ENCODE results near the gene ALOXE3. TPM values are rescaled to one million over a fixed set of nuclear protein-coding genes. Genes with fewer than 3 reads are reported as not detected.

The ALOXE3 gene
- total RNA-seq, 1 donor from 2014 or later, result not detected

DNA sequence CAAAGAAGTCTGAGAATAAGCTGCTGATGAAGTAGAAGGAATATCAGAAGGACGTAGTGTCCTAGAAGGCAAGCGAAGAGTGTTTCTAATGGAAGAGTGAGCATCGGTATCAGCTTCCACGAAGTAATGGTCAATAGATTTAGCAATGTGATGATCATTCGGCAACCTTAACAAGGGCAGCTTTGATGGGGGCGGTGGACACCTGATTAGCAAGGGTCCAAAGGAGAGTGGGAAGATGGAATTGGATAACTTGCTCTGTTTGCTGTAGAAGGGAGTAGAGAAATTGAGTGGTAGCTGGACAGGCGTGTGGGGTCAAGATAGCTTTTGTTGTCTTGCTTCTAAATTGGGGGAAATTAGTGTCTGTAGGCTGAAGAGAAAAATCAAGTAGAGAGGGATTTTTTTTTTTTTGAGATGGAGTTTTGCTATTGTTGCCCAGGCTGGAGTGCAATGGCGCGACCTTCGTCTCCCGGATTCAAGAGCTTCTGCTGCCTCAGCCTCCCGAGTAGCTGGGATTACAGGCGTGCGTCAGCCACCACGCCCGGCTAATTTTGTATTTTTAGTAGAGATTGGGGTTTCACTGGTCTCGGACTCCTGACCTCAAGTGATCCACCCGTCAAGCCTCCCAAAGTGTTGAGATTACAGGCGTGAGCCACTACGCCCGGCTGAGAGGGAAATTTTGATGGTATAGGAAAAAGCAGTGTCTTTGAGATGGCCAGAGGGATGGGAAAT is 19.5 kb upstream of the ALOXE3 start:
- peaks cover 2% of the 10 kb centered on the region for H3K9me3 Mint-ChIP-seq (ENCODE audit: unreplicated experiment)
- H3K27ac Mint-ChIP-seq (ENCODE audit: unreplicated experiment), result no peak overlapping the region
- no peak for TF ChIP-seq CTCF (IDR thresholded peaks at IDR 0.05; ENCODE audit: partially characterized antibody, unreplicated experiment)
- H3K4me1 Mint-ChIP-seq (ENCODE audit: low read depth, unreplicated experiment), result peaks cover 2% of the 10 kb centered on the region
- peaks cover 5% of the 10 kb centered on the region for H3K27me3 Mint-ChIP-seq (ENCODE audit: unreplicated experiment)
- no peak for DNase-seq
- H3K4me3 Mint-ChIP-seq (ENCODE audit: unreplicated experiment), result no peak overlapping the region
- H3K36me3 Mint-ChIP-seq (ENCODE audit: unreplicated experiment), result no peaks in the 10 kb centered on the region

DNA sequence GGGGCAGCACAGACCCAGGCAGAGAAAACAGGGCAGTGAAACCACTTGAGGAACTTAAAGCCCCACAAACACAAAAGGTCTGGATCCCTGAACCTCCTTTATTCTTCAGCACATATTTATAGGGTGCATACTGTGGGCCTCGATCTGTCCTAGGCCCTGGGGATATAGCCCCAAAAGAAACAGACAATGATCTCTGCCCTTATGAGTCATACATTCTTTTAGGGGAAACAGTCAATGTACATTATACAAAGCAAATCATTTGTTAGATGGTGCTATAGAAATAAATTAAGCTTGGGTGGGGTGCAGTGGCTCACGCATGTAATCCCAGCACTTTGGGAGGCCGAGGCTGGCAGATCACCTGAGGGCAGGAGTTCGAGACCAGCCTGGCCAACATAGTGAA is 15.6 kb upstream of the ALOXE3 start:
- no peak for TF ChIP-seq CTCF (IDR thresholded peaks at IDR 0.05; ENCODE audit: partially characterized antibody, unreplicated experiment)
- Mint-ChIP-seq H3K27ac (ENCODE audit: unreplicated experiment) (no peak overlapping the region), H3K9me3 (ENCODE audit: unreplicated experiment) (peaks cover 2% of the 10 kb centered on the region), H3K27me3 (ENCODE audit: unreplicated experiment) (peaks cover 9% of the 10 kb centered on the region), H3K4me3 (ENCODE audit: unreplicated experiment) (no peak overlapping the region), H3K4me1 (ENCODE audit: low read depth, unreplicated experiment) (no peaks in the 10 kb centered on the region), H3K36me3 (ENCODE audit: unreplicated experiment) (no peaks in the 10 kb centered on the region)
- no peak for DNase-seq

GRCh38 chr17:8133399-8133798 is 15.1 kb upstream of the ALOXE3 start:
- H3K36me3 Mint-ChIP-seq (ENCODE audit: unreplicated experiment), result no peaks in the 10 kb centered on the region
- TF ChIP-seq CTCF (IDR thresholded peaks at IDR 0.05; ENCODE audit: partially characterized antibody, unreplicated experiment), result no peak
- H3K9me3 Mint-ChIP-seq (ENCODE audit: unreplicated experiment), result peaks cover 2% of the 10 kb centered on the region
- H3K27ac Mint-ChIP-seq (ENCODE audit: unreplicated experiment), result no peak overlapping the region
- H3K27me3 Mint-ChIP-seq (ENCODE audit: unreplicated experiment), result peaks cover 9% of the 10 kb centered on the region
- no peak for DNase-seq
- no peaks in the 10 kb centered on the region for H3K4me1 Mint-ChIP-seq (ENCODE audit: low read depth, unreplicated experiment)
- H3K4me3 Mint-ChIP-seq (ENCODE audit: unreplicated experiment), result no peak overlapping the region

GRCh38 chr17:8131844-8132441 is 13.6 kb upstream of the ALOXE3 start:
- no peak for TF ChIP-seq CTCF (IDR thresholded peaks at IDR 0.05; ENCODE audit: partially characterized antibody, unreplicated experiment)

GRCh38 chr17:8128125-8128784 is 9.9 kb upstream of the ALOXE3 start:
- TF ChIP-seq CTCF (IDR thresholded peaks at IDR 0.05; ENCODE audit: partially characterized antibody, unreplicated experiment), result no peak
- no peak overlapping the region for H3K27ac Mint-ChIP-seq (ENCODE audit: unreplicated experiment)
- H3K36me3 Mint-ChIP-seq (ENCODE audit: unreplicated experiment), result no peaks in the 10 kb centered on the region
- peaks cover 28% of the 10 kb centered on the region for H3K9me3 Mint-ChIP-seq (ENCODE audit: unreplicated experiment)
- no peak for DNase-seq
- H3K4me3 Mint-ChIP-seq (ENCODE audit: unreplicated experiment), result no peak overlapping the region
- H3K27me3 Mint-ChIP-seq (ENCODE audit: unreplicated experiment), result peaks cover 37% of the 10 kb centered on the region
- peaks cover 16% of the 10 kb centered on the region for H3K4me1 Mint-ChIP-seq (ENCODE audit: low read depth, unreplicated experiment)

More at GRCh38 chr17:8131844-8132441, 13.6 kb upstream of the ALOXE3 start:
- H3K4me1 Mint-ChIP-seq (ENCODE audit: low read depth, unreplicated experiment), result peaks cover 3% of the 10 kb centered on the region
- H3K36me3 Mint-ChIP-seq (ENCODE audit: unreplicated experiment), result no peaks in the 10 kb centered on the region
- peaks cover 13% of the 10 kb centered on the region for H3K27me3 Mint-ChIP-seq (ENCODE audit: unreplicated experiment)
- no peak overlapping the region for H3K4me3 Mint-ChIP-seq (ENCODE audit: unreplicated experiment)
- H3K27ac Mint-ChIP-seq (ENCODE audit: unreplicated experiment), result no peak overlapping the region
- H3K9me3 Mint-ChIP-seq (ENCODE audit: unreplicated experiment), result peaks cover 5% of the 10 kb centered on the region
- no peak for DNase-seq
